Measurements from ENCODE around the gene GNAS.

DNA sequence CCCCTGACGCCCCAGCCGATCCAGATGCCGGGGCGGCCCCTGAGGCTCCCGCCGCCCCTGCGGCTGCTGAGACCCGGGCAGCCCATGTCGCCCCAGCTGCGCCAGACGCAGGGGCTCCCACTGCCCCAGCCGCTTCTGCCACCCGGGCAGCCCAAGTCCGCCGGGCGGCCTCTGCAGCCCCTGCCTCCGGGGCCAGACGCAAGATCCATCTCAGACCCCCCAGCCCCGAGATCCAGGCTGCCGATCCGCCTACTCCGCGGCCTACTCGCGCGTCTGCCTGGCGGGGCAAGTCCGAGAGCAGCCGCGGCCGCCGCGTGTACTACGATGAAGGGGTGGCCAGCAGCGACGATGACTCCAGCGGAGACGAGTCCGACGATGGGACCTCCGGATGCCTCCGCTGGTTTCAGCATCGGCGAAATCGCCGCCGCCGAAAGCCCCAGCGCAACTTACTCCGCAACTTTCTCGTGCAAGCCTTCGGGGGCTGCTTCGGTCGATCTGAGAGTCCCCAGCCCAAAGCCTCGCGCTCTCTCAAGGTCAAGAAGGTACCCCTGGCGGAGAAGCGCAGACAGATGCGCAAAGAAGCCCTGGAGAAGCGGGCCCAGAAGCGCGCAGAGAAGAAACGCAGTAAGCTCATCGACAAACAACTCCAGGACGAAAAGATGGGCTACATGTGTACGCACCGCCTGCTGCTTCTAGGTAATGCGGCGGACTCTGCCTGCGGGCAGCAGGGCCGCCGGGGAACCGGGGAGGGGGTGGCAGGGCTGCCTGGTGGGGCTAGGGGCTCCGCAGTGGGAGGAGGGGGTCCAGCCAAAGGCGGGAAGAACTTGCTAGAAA is 2.3 kb downstream of the GNAS start:
- TF ChIP-seq, protein P1, sequence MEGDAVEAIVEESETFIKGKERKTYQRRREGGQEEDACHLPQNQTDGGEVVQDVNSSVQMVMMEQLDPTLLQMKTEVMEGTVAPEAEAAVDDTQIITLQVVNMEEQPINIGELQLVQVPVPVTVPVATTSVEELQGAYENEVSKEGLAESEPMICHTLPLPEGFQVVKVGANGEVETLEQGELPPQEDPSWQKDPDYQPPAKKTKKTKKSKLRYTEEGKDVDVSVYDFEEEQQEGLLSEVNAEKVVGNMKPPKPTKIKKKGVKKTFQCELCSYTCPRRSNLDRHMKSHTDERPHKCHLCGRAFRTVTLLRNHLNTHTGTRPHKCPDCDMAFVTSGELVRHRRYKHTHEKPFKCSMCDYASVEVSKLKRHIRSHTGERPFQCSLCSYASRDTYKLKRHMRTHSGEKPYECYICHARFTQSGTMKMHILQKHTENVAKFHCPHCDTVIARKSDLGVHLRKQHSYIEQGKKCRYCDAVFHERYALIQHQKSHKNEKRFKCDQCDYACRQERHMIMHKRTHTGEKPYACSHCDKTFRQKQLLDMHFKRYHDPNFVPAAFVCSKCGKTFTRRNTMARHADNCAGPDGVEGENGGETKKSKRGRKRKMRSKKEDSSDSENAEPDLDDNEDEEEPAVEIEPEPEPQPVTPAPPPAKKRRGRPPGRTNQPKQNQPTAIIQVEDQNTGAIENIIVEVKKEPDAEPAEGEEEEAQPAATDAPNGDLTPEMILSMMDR (IDR thresholded peaks at IDR 0.05 in 4 of 5, conservative IDR thresholded peaks at IDR 0.05 in 1 of 5): no peak
- TF ChIP-seq POLR2A (IDR thresholded peaks at IDR 0.05): no peak
